Neural cell (in vitro differentiated cells): ENCODE data around the gene CA11. TPM values are rescaled to one million over a fixed set of nuclear protein-coding genes. Genes with fewer than 3 reads are reported as not detected.

Experiments
- H2AFZ ChIP-seq: fragments of 200-600, 300-800 bp; sonication (generic), shearing (Covaris generic); 2 replicates; pipeline ENCODE4 v1.6.0; 2014; ENCODE audit warnings: low read depth, mild to moderate bottlenecking, antibody characterized with exemption, low read length, moderate library complexity
- H3F3A ChIP-seq: fragments of 200-600 bp; shearing (Covaris generic); 2 replicates; pipeline ENCODE4 v1.6.1; 2016; ENCODE audit warnings: mild to moderate bottlenecking, moderate library complexity, mixed read lengths, antibody characterized with exemption, low read length; ENCODE audit not compliant: insufficient read depth, poor library complexity, severe bottlenecking
- H3K27ac ChIP-seq: fragments of 200-600, 300-800 bp; sonication (generic), shearing (Covaris generic); 2 replicates; pipeline ENCODE4 v1.5.1; 2014; ENCODE audit warnings: mild to moderate bottlenecking, low read length, moderate library complexity
- H3K27me3 ChIP-seq: fragments of 300-800, 200-600 bp; sonication (generic), shearing (Covaris generic); 2 replicates; pipeline ENCODE4 v1.6.0; 2014; ENCODE audit warnings: mild to moderate bottlenecking, low read depth, low read length, moderate library complexity; ENCODE audit not compliant: insufficient read depth
- H3K36me3 ChIP-seq: fragments of 300-800, 200-600 bp; sonication (generic), shearing (Covaris generic); 2 replicates; pipeline ENCODE4 v1.5.1; 2014; ENCODE audit warnings: mild to moderate bottlenecking, antibody characterized with exemption, low read length, moderate library complexity; ENCODE audit not compliant: insufficient read depth
- H3K4me2 ChIP-seq: fragments of 300-800, 200-600 bp; sonication (generic), shearing (Covaris generic); 2 replicates; pipeline ENCODE4 v1.6.0; 2014; ENCODE audit warnings: mild to moderate bottlenecking, low read length
- H3K4me3 ChIP-seq: fragments of 300-800, 200-600 bp; sonication (generic), shearing (Covaris generic); 2 replicates; pipeline ENCODE4 v1.5.1; 2014; ENCODE audit warnings: mild to moderate bottlenecking, low read length, moderate library complexity
- H3K79me2 ChIP-seq: fragments of 200-600 bp; shearing (Covaris generic); replicated peaks from 2 replicates; pipeline ENCODE4 v1.6.0; 2014; ENCODE audit warnings: mild to moderate bottlenecking, low read length, moderate library complexity; ENCODE audit not compliant: insufficient read depth
- H3K9ac ChIP-seq: fragments of 300-800, 200-600 bp; sonication (generic), shearing (Covaris generic); 2 replicates; pipeline ENCODE4 v1.6.1; 2016; ENCODE audit warnings: mild to moderate bottlenecking, low read length, mixed read lengths
- H3K9me2 ChIP-seq: fragments of 200-600 bp; shearing (Covaris generic); 2 replicates; pipeline ENCODE4 v1.6.1; 2016; ENCODE audit warnings: mild to moderate bottlenecking, low read length, mixed read lengths; ENCODE audit not compliant: insufficient read depth
- H3K9me3 ChIP-seq: fragments of 200-600, 300-800 bp; sonication (generic), shearing (Covaris generic); 2 replicates; pipeline ENCODE4 v1.6.1; 2016; ENCODE audit warnings: mild to moderate bottlenecking, mixed run types, low read length, moderate library complexity, mixed read lengths
- H4K20me1 ChIP-seq: fragments of 200-600 bp; shearing (Covaris generic); 2 replicates; pipeline ENCODE4 v1.6.1; 2016; ENCODE audit warnings: mild to moderate bottlenecking, mixed run types; ENCODE audit not compliant: insufficient read depth
- CTCF ChIP-seq: fragments of 450-650 bp; IDR thresholded peaks from 2 replicates; pipeline ENCODE4 v1.5.1; 2014; ENCODE audit warnings: antibody characterized with exemption, mild to moderate bottlenecking, moderate library complexity; ENCODE audit not compliant: poor library complexity, severe bottlenecking
- EP300 ChIP-seq: fragments of 450-650 bp; conservative IDR thresholded peaks from 2 replicates; pipeline ENCODE4 v1.6.1; 2014; ENCODE audit warnings: antibody characterized with exemption, mild to moderate bottlenecking, moderate library complexity; ENCODE audit not compliant: poor library complexity, severe bottlenecking
- EZH2 ChIP-seq: fragments of 200-600, 300-800 bp; shearing (Covaris generic), sonication (generic); IDR thresholded peaks from 2 replicates; pipeline ENCODE4 v1.6.1; 2014; ENCODE audit warnings: antibody characterized with exemption, low read length, borderline replicate concordance, mild to moderate bottlenecking; ENCODE audit not compliant: insufficient read depth, poor library complexity, severe bottlenecking
- MXI1 ChIP-seq: fragments of 450-650 bp; conservative IDR thresholded peaks from 2 replicates; pipeline ENCODE4 v1.6.1; 2014; ENCODE audit warnings: antibody characterized with exemption, mild to moderate bottlenecking; ENCODE audit not compliant: poor library complexity, severe bottlenecking
- POLR2AphosphoS5 ChIP-seq: IDR thresholded peaks from 2 replicates; pipeline ENCODE4 v1.6.1; 2012
- RAD21 ChIP-seq: fragments of 450-650 bp; conservative IDR thresholded peaks from 2 replicates; pipeline ENCODE4 v1.6.1; 2014; ENCODE audit warnings: antibody characterized with exemption, mild to moderate bottlenecking, moderate library complexity
- REST ChIP-seq: IDR thresholded peaks from 2 replicates; pipeline ENCODE4 v1.6.1; 2012; ENCODE audit warnings: borderline replicate concordance
- SMC3 ChIP-seq: fragments of 450-650 bp; conservative IDR thresholded peaks from 2 replicates; pipeline ENCODE4 v1.6.1; 2014; ENCODE audit warnings: antibody characterized with exemption, mild to moderate bottlenecking, moderate library complexity; ENCODE audit not compliant: poor library complexity
- TAF1 ChIP-seq: IDR thresholded peaks from 2 replicates; pipeline ENCODE4 v1.6.1; 2012; ENCODE audit warnings: low read depth
- polyA plus RNA-seq: library from polyadenylated mRNA; depleted of rRNA; stranded (reverse); fragments of >200 nt; gene quantifications from 2 replicates; pipeline ENCODE4 v1.2.3, GENCODE V29; 2014

CA11 gene
- polyA plus RNA-seq, 1 donor from 2014 or later: 108 TPM

DNA sequence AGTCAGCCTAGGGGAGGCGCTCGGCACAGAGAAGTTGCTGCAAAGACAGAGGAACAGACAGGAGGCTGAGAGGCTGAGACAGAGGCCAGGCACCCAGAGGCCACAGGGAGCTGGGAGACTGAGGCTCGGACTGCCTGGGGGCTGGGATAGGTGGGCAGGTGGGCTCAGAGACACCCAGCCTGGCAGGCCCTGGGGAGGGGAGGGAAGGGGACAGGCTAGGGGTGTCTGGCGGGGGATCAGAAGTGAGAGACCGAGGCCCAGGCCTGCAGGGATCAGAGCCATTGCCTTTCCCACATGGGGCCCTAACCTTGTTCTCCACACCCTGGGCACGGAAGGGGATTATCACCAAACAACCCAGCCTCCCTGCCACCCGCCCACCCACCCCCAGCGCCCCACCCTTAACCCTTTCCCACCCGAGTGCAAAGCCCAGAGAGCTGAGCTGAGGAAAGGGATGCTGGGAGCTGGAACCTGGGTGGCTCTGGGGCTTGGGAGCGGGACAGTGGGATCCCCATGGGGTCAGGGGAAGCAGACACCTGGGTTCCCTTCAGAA lies 25.5 kb upstream of the CA11 start:
- Histone ChIP-seq H4K20me1 (no peaks in the 10 kb centered on the region), H3K9me3 (no peaks in the 10 kb centered on the region), H3K27ac (no peak overlapping the region), H3K4me2 (no peak overlapping the region), H3K4me3 (no peak overlapping the region), H2AFZ (no peak overlapping the region), H3K36me3 (no peaks in the 10 kb centered on the region), H3K9me2 (no peaks in the 10 kb centered on the region), H3F3A (no peaks in the 10 kb centered on the region), H3K79me2 (no peaks in the 10 kb centered on the region), H3K27me3 (no peaks in the 10 kb centered on the region), H3K9ac (no peak overlapping the region)
- TF ChIP-seq SMC3 (no peak), CTCF (no peak), TAF1 (no peak), EZH2 (no peak), RAD21 (no peak), MXI1 (no peak), EP300 (no peak), REST (no peak), POLR2AphosphoS5 (no peak)

- H3K36me3 ChIP-seq: no peaks in the 10 kb centered on the region
- TF ChIP-seq SMC3: no peak
- TF ChIP-seq MXI1: no peak
- no peak for TF ChIP-seq TAF1
- TF ChIP-seq EZH2: no peak
- no peak for TF ChIP-seq CTCF
- TF ChIP-seq RAD21: no peak
- TF ChIP-seq EP300: no peak
- TF ChIP-seq POLR2AphosphoS5: no peak
- TF ChIP-seq REST: no peak
- no peaks in the 10 kb centered on the region for H3K9me3 ChIP-seq
- H3K4me2 ChIP-seq: no peak overlapping the region
- H3K27ac ChIP-seq: no peak overlapping the region
- H3K4me3 ChIP-seq: no peak overlapping the region
- H4K20me1 ChIP-seq: no peaks in the 10 kb centered on the region
- H3K79me2 ChIP-seq: no peaks in the 10 kb centered on the region
- H2AFZ ChIP-seq: no peak overlapping the region
- H3K9ac ChIP-seq: no peak overlapping the region
- no peaks in the 10 kb centered on the region for H3K27me3 ChIP-seq
- no peaks in the 10 kb centered on the region for H3F3A ChIP-seq
- H3K9me2 ChIP-seq: no peaks in the 10 kb centered on the region
Measured at GRCh38 chr19:48670699-48671445, 24.9 kb upstream of the CA11 start.
